Thyroid gland (tissue), 4 donors: ENCODE data around the gene PSMG1. TPM values are rescaled to one million over a fixed set of nuclear protein-coding genes. Genes with fewer than 3 reads are reported as not detected.

ENCODE experiments used
- DNase-seq, 2 donors: peaks; one replicate each; pipeline ENCODE4 v3.0.0-alpha.2; 2019
- H3K27ac ChIP-seq, 3 donors: fragments of 200-600 bp; sonication (generic); 1 replicate in 2 of 3; 2 replicates in 1 of 3; pipeline ENCODE4 v1.5.1; 2016 to 2019; ENCODE audit warnings: mild to moderate bottlenecking in 1 of 3, moderate library complexity in 1 of 3
- H3K27me3 ChIP-seq: fragments of 200-600 bp; sonication (generic); one replicate; pipeline ENCODE4 v1.5.1; 2019
- H3K36me3 ChIP-seq, 2 donors: fragments of 200-600 bp; sonication (generic); one replicate each; pipeline ENCODE4 v1.5.1; 2016 to 2019
- H3K4me1 ChIP-seq, 2 donors: fragments of 200-600 bp; sonication (generic); one replicate each; pipeline ENCODE4 v1.5.1; 2017 to 2019
- H3K4me3 ChIP-seq, 3 donors: fragments of 200-600 bp; sonication (generic); replicated peaks in 1 of 3; 1 replicate in 2 of 3; 2 replicates in 1 of 3; pipeline ENCODE4 v1.5.1; 2016; ENCODE audit warnings: mild to moderate bottlenecking in 1 of 3
- H3K9me3 ChIP-seq: fragments of 200-600 bp; sonication (generic); one replicate; pipeline ENCODE4 v1.5.1; 2017
- CTCF ChIP-seq, 6 experiments: fragments of 200-600 bp in 3 of 6; fragments of 450-650 bp in 3 of 6; sonication (generic) in 3 of 6; IDR thresholded peaks; one replicate each; pipeline ENCODE4 v1.5.1; 2016 to 2019; ENCODE audit warnings: antibody characterized with exemption in 6 of 6, mild to moderate bottlenecking in 2 of 6, inconsistent platforms in 1 of 6, moderate library complexity in 1 of 6
- POLR2A ChIP-seq, 2 donors: fragments of 450-650 bp; IDR thresholded peaks; one replicate each; pipeline ENCODE4 v1.6.1; 2017; ENCODE audit warnings: antibody characterized with exemption in 2 of 2, mild to moderate bottlenecking in 2 of 2, moderate library complexity in 1 of 2
- WGBS, 2 donors: methylation state at CpG; one replicate each; pipeline ENCODE4 v1.1.5; 2017; 5-methylcytosine and 5-hydroxymethylcytosine counted together
- intact Hi-C: fragments of 100-400 bp; cut with DNase I; formaldehyde crosslinking; loops from one replicate; pipeline ENCODE4 v1.15.1; 2023
- total RNA-seq, 4 donors: library from RNA; depleted of rRNA; stranded (reverse); fragments of >200 nt; gene quantifications; one replicate each; pipeline ENCODE4 v1.2.3, GENCODE V29; 2016

PSMG1 gene
- total RNA-seq, result 10 to 100 TPM; 33.0 to 54.2 (median 42.6) TPM

GRCh38 chr21:39183272-39184049 is at the start of gene PSMG1:
PSMG1 (minus strand) TSS chr21:39183451; CDS start chr21:39183385, 66 bp downstream.
- Histone ChIP-seq H3K27ac (peak within 1 kb of the TSS; percentile 85 to 94 (median 88)), H3K36me3 (no peaks in the 10 kb centered on the region), H3K4me1 (peaks cover 32 to 34% of the 10 kb centered on the region in 2 donors), H3K27me3 (no peaks in the 10 kb centered on the region), H3K4me3 (peak within 1 kb of the TSS; percentile 36 to 73 (median 71)), H3K9me3 (no peaks in the 10 kb centered on the region)
- intact Hi-C loops, result no loop called here
- WGBS, 2 donors, result 0% methylated on average over 3 to 17 of the region's 76 CpGs
- TF ChIP-seq CTCF (IDR thresholded peaks at IDR 0.05) (no peak), POLR2A (IDR thresholded peaks at IDR 0.05) (peak in 1 of 2 donors; percentile 92)
- peak; percentile 95 to 96 for DNase-seq

- H3K27ac ChIP-seq, result no peak overlapping the region
- intact Hi-C loops, result no loop called here
- no peaks in the 10 kb centered on the region for H3K4me1 ChIP-seq
- no peak for DNase-seq
- 75 to 79% methylated on average over 3 of the region's 3 CpGs for WGBS, 2 donors
- no peaks in the 10 kb centered on the region for H3K9me3 ChIP-seq
- no peak for TF ChIP-seq POLR2A (IDR thresholded peaks at IDR 0.05)
- TF ChIP-seq CTCF (IDR thresholded peaks at IDR 0.05), result no peak
- peaks cover 16 to 17% of the 10 kb centered on the region in 2 donors for H3K36me3 ChIP-seq
- H3K27me3 ChIP-seq, result no peaks in the 10 kb centered on the region
- no peak overlapping the region for H3K4me3 ChIP-seq
Measured at GRCh38 chr21:39232861-39233291, 49.6 kb upstream of the PSMG1 start.

- H3K9me3 ChIP-seq, result no peaks in the 10 kb centered on the region
- H3K27me3 ChIP-seq, result no peaks in the 10 kb centered on the region
- H3K4me3 ChIP-seq, result no peak overlapping the region
- intact Hi-C loops, result no loop called here
- peaks cover 12 to 17% of the 10 kb centered on the region in 2 donors for H3K36me3 ChIP-seq
- no peak for DNase-seq
- H3K4me1 ChIP-seq, result peaks cover 14 to 18% of the 10 kb centered on the region in 2 donors
- no peak for TF ChIP-seq CTCF (IDR thresholded peaks at IDR 0.05)
- TF ChIP-seq POLR2A (IDR thresholded peaks at IDR 0.05), result no peak
- no peak overlapping the region for H3K27ac ChIP-seq
- WGBS, 2 donors, result 96 to 99% methylated on average over 3 of the region's 3 CpGs
Measured at GRCh38 chr21:39224930-39225329, 41.7 kb upstream of the PSMG1 start.

- no peak for TF ChIP-seq POLR2A (IDR thresholded peaks at IDR 0.05)
- no peak for TF ChIP-seq CTCF (IDR thresholded peaks at IDR 0.05)
- Histone ChIP-seq H3K4me3 (no peak overlapping the region), H3K9me3 (no peaks in the 10 kb centered on the region), H3K36me3 (peaks cover 4 to 9% of the 10 kb centered on the region in 2 donors), H3K27ac (peak overlapping the region; percentile 16 to 47 (median 37)), H3K27me3 (no peaks in the 10 kb centered on the region), H3K4me1 (peaks cover 14 to 18% of the 10 kb centered on the region in 2 donors)
- 73 to 78% methylated on average over 3 of the region's 3 CpGs for WGBS, 2 donors
- DNase-seq, result no peak
- intact Hi-C loops, result no loop called here
Measured at GRCh38 chr21:39221997-39222486, 38.8 kb upstream of the PSMG1 start.
